Left colon (tissue), 2 donors: ENCODE data around the gene LIN37. TPM values are rescaled to one million over a fixed set of nuclear protein-coding genes. Genes with fewer than 3 reads are reported as not detected.
"Not testable (repeated sequence)": the region's sequence is repeated elsewhere in the genome, so short reads cannot be mapped to it uniquely, and the experiment has no call there.

Experiments
- ATAC-seq: fragments of 200-7000 bp; cut with Tn5 transposase; one replicate; pipeline ENCODE4 v1.9.1; 2020; ENCODE audit warnings: mild to moderate bottlenecking, moderate library complexity
- DNase-seq, 2 donors: peaks; one replicate each; pipeline ENCODE4 v3.0.0-alpha.2; 2020
- intact Hi-C, 2 donors: fragments of 100-400 bp; cut with DNase I in 1 of 2; cut with micrococcal nuclease in 1 of 2; formaldehyde crosslinking; loops; one replicate each; pipeline versions ENCODE4 v1.11.2 to v1.14.0; 2022; cut with DNase I, micrococcal nuclease
- total RNA-seq, 2 donors: library from RNA; stranded (reverse); fragmentation: NEBNext Ultra II Directional; extraction: Animal tissue kit (Norgen Biotek cat#: 25700); gene quantifications; one replicate each; pipeline ENCODE4 v1.2.1, GENCODE V29; 2021
- donor health status: DM: no; HTN: no; CAD: no.
- donor health status: DM: yes; HTN: yes; CAD: no.

LIN37 gene
- total RNA-seq, 2 donors from 2014 or later, result 5.9 to 6.1 TPM

DNA sequence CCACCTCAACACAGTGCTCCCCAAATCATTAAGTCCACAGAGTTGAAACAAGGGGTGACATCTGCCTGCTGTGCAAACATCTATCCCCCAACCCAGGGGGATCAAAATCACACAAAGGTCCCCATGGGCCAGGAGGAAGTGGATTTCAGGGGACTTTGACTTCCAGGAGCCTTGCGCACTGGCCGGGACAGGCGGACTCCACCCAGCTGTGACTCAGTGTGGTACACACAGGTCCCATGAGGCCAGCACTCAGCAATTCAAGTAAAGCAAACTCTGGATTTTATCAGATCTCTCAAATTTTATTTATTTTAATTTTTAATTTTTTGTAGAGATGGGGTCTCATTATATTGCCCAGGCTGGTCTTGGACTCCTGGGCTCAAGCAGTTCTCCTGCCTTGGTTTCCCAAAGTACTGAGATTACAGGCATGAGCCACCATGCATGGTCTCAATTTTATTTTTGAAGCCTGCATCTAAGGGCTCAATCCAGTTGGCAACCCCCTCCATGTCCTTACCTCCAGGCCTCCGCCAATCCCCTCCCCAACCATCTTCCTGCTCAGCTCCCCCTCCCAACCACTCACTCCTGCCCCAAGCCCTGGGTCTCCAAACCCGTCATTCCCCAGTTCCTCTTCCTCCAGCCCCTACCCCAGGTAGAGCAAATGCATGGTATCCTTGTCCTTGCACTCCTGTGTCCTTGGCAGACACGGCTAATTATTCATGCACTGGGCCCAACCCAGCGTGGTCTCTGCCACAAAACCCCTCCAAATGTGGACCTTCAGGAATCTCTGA lies 45.2 kb downstream of the LIN37 start:
- no peak for DNase-seq
- peak; percentile 45 for ATAC-seq
- intact Hi-C loops, result no loop called here

DNA sequence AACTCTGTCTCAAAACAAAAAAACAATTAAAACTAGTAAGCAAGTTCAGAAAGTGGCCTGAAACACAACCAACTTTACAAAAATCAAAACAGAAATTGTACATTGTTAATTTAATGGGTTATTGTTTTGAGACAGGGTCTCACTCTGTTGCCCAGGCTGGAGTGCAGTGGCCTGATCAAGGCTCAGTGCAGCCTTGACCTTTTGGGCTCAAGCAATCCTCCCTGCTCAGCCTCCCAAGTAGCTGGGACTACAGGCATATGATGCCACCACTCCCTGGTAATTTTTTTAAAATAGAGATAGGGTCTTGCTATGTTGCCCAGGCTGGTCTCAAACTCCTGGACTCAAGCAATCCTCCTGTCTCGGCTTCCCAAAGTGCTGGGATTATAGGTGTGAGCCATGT lies 47.2 kb downstream of the LIN37 start:
- ATAC-seq, intact Hi-C loops, DNase-seq: not testable (repeated sequence)

DNA sequence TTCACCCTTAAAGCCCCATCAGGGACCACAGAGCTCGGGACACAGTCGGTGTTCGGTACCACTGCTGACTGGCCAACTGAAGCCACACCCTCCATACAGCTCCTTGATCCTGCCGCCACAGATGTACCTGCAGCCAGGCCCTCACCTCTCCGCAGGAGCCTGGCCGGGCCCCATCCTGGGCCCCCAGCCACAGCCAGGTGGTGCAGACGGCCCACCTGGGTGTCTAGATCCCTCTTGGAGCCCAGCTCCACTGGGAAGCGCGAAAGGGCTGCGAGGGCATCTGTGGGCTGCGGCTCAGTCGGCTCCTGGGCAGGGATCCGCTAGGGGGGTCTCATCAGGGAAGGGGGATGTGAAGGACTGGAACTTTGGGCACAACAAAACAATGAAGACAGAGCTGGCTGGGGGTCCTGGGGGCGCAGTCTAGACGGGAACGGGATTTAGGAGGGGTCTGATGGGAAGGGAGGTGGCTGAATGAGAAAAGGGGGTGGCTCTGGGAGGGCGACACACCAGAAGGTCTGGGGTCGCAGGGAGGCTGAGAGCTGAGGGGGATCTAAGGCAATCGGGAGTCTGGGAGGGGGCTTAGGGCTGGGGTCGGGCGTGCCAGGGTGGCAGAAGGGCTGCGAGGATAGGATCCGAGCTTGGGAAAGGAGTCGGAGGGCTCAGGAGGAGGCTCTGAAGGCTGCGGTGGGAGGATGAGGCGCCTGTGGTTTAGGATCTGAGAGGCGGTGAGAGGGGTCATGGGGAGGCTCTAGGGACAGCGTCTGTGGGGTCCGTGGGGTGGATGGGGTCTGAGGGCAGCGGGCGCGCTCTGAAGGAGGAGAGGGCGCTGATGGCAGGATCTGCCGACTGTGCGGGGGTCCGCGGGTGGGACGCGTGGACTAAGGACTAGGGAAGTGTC lies 48.5 kb downstream of the LIN37 start:
- intact Hi-C loops, result no loop called here
- ATAC-seq, result no peak
- DNase-seq, result no peak

DNA sequence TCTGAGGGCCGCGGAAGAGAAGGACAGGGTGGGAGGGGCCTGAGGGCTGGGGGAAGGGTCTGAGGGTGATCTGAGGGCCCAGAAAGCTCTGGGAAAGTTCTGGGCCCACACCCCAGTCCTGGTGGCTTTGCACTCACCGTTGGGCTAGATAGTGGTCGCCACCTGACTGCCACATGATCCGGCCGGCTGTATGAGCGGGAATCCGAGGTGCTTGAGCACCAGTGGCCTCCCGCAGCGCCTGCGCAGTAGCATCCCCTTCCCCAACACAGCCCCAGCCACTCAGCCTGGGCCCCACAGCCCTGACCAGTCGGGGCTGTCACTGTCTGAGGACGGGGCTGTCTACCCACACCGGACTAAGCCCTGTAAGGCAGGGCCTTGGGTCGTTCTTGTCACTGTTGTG lies 49.3 kb downstream of the LIN37 start:
- DNase-seq (no peak), ATAC-seq (no peak)
- intact Hi-C loops, result no loop called here

DNA sequence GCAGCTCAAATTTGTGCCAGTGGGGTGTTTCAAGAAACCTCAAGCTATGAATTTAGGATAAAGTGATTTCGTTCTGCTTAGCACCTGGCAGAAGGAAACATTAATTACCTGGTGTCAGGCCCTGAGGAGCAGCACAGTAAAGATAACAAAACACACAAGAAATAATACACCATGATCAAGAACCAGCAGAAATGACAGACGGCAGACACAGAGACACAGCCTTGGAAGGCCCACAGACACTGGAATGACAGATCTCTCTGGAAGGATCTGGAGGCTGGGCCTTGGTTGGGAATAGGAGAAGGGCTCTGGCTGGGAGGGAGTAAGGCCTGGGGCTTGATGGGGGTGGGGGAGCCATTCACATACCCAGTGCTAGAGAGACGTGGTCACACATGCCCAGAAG lies 53.5 kb downstream of the LIN37 start:
- DNase-seq (no peak), ATAC-seq (no peak)
- intact Hi-C loops, result no loop called here

Other genes starting within 250 kb of the LIN37 start
- 10 to 100 TPM in 1 of 2 donors, 1 to 10 TPM in 1; 8.8 to 13.8 TPM for gene DMKN, start 234.9 kb upstream of the LIN37 start, total RNA-seq
- not detected for gene SBSN, start 220.3 kb upstream of the LIN37 start, total RNA-seq
- gene GAPDHS, start 215.1 kb upstream of the LIN37 start, total RNA-seq, result not detected
- gene TMEM147, start 202.9 kb upstream of the LIN37 start, total RNA-seq, result 10 to 100 TPM; 55.1 to 61.2 TPM
- gene ATP4A, start 184.9 kb upstream of the LIN37 start, total RNA-seq, result not detected
- not detected for gene PMIS2, start 162.4 kb upstream of the LIN37 start, total RNA-seq
- 1 to 10 TPM; 5.0 to 7.7 TPM for gene HAUS5, start 135.8 kb upstream of the LIN37 start, total RNA-seq
- 10 to 100 TPM; 66.5 to 73.7 TPM for gene RBM42, start 119.5 kb upstream of the LIN37 start, total RNA-seq
- 1 to 10 TPM in 1 of 2 donors, under 1 TPM in 1; 0.87 to 1.7 TPM for gene ETV2, start 106.8 kb upstream of the LIN37 start, total RNA-seq
- 100 to 1,000 TPM; 725 to 901 TPM for gene COX6B1, start 100.3 kb upstream of the LIN37 start, total RNA-seq
- under 1 TPM; 0.20 to 0.27 TPM for gene UPK1A, start 82.1 kb upstream of the LIN37 start, total RNA-seq
- gene ZBTB32, start 44.0 kb upstream of the LIN37 start, total RNA-seq, result 1 to 10 TPM in 1 of 2 donors, under 1 TPM in 1; 0.15 to 1.1 TPM
- gene KMT2B, start 30.6 kb upstream of the LIN37 start, total RNA-seq, result 10 to 100 TPM; 34.8 to 40.1 TPM
- gene IGFLR1, start 6.1 kb upstream of the LIN37 start, total RNA-seq, result 1 to 10 TPM; 4.1 to 7.7 TPM
- gene U2AF1L4, start 3.2 kb upstream of the LIN37 start, total RNA-seq, result 10 to 100 TPM; 14.5 to 17.3 TPM
- 10 to 100 TPM; 82.2 to 86.0 TPM for gene PSENEN, start 2.9 kb upstream of the LIN37 start, total RNA-seq
- 10 to 100 TPM in 1 of 2 donors, 1 to 10 TPM in 1; 4.5 to 16.4 TPM for gene HSPB6, start 8.5 kb downstream of the LIN37 start, total RNA-seq
- gene PROSER3, start 9.6 kb downstream of the LIN37 start, total RNA-seq, result 10 to 100 TPM; 16.8 to 19.5 TPM
- 10 to 100 TPM in 1 of 2 donors, 1 to 10 TPM in 1; 9.7 to 10.1 TPM for gene ARHGAP33, start 27.0 kb downstream of the LIN37 start, total RNA-seq
- gene PRODH2, start 64.3 kb downstream of the LIN37 start, total RNA-seq, result not detected
- not detected for gene NPHS1, start 103.9 kb downstream of the LIN37 start, total RNA-seq
- under 1 TPM in 1 of 2 donors, not detected in 1; 0.11 TPM for gene KIRREL2, start 108.3 kb downstream of the LIN37 start, total RNA-seq
- 1 to 10 TPM; 1.8 to 4.7 TPM for gene APLP1, start 120.0 kb downstream of the LIN37 start, total RNA-seq
- 10 to 100 TPM; 10.0 to 10.1 TPM for gene NFKBID, start 152.0 kb downstream of the LIN37 start, total RNA-seq
- gene HCST, start 154.0 kb downstream of the LIN37 start, total RNA-seq, result 1 to 10 TPM; 1.0 to 6.1 TPM
- 10 to 100 TPM in 1 of 2 donors, 1 to 10 TPM in 1; 8.2 to 41.3 TPM for gene TYROBP, start 159.7 kb downstream of the LIN37 start, total RNA-seq
- 10 to 100 TPM; 12.5 to 14.7 TPM for gene LRFN3, start 187.8 kb downstream of the LIN37 start, total RNA-seq
- 10 to 100 TPM; 19.6 to 20.0 TPM for gene SDHAF1, start 246.6 kb downstream of the LIN37 start, total RNA-seq